GM21825 (cell line): ENCODE measurements around the gene ADGRB2.

Experiments used
- ATAC-seq: cut with Tn5 transposase; IDR thresholded peaks from one replicate; pipeline ENCODE4 v1.9.1; 2021; ENCODE audit warnings: mild to moderate bottlenecking, moderate library complexity; ENCODE audit not compliant: unreplicated experiment

The ADGRB2 gene, protein sequence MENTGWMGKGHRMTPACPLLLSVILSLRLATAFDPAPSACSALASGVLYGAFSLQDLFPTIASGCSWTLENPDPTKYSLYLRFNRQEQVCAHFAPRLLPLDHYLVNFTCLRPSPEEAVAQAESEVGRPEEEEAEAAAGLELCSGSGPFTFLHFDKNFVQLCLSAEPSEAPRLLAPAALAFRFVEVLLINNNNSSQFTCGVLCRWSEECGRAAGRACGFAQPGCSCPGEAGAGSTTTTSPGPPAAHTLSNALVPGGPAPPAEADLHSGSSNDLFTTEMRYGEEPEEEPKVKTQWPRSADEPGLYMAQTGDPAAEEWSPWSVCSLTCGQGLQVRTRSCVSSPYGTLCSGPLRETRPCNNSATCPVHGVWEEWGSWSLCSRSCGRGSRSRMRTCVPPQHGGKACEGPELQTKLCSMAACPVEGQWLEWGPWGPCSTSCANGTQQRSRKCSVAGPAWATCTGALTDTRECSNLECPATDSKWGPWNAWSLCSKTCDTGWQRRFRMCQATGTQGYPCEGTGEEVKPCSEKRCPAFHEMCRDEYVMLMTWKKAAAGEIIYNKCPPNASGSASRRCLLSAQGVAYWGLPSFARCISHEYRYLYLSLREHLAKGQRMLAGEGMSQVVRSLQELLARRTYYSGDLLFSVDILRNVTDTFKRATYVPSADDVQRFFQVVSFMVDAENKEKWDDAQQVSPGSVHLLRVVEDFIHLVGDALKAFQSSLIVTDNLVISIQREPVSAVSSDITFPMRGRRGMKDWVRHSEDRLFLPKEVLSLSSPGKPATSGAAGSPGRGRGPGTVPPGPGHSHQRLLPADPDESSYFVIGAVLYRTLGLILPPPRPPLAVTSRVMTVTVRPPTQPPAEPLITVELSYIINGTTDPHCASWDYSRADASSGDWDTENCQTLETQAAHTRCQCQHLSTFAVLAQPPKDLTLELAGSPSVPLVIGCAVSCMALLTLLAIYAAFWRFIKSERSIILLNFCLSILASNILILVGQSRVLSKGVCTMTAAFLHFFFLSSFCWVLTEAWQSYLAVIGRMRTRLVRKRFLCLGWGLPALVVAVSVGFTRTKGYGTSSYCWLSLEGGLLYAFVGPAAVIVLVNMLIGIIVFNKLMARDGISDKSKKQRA (N-terminal part only)

DNA sequence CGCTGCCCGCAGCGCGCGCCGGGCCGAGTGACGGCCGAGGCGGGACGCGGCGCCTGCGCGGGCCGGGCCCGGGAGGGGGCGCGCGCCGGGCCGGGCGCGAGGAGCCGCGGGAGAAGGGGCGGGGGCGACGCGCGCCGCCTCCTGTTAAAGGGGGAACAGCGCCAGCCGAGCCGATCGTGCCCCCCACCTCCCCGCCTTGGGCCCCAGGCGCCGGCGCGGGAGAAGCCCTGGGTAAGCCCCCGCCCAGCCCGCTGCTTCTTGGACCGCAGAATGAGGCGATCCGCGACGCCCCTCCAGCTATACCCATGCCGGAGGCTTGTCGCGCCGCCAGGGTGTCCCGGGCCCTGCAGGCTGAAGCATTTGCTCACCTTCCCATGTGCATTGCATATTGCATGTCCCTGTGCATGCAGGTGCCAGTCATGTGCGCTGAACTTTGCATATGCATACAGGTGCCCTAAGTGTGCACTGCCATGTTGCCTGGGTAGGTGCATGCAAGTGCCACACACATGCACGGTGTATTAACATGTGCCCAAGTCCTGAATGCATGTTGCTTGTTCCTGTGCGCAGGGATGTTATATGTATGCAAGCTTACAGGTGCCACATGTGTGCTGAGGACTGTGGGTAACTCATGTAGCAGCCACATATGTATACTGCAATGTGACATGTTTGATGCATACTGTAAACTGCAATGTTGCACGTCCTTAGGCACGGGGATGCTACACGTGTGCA, at the start of gene ADGRB2:
ADGRB2 (minus strand) TSS at position 29 of the 729 bp plus-strand sequence. CDS start 7,119 bp downstream, outside the sequence.
- no peak for ATAC-seq

DNA sequence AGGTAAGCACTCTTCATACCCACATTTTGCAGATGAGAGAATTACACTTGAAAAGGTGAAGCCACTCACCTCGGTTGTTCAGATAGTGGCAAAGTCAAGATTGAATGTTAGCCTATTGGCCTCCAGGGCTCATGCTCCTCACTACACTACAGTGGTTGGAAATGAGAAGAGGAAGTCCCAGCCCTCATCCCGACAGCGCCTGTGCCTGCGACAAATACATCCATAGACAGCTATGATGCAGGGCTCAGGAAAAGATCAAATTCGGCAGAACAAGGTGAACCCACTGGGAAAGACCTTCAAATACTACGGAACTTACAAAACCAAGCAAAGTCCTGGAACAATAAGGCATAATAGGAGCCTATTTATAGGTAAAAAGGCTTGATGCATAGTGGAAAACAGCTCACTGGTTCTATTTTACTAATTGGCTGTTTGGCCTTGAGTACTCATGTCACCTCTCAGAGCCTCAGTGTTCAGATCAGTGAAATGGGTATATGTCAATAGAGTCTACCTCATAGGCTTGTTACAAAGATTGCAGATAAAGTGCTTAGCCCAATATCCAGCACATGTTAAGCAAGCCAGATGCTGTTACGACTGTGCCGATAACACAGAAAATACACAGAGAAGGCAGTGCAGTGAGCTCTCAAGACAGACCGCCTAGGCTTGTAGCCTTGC, 48.2 kb upstream of the ADGRB2 start:
- no peak for ATAC-seq

DNA sequence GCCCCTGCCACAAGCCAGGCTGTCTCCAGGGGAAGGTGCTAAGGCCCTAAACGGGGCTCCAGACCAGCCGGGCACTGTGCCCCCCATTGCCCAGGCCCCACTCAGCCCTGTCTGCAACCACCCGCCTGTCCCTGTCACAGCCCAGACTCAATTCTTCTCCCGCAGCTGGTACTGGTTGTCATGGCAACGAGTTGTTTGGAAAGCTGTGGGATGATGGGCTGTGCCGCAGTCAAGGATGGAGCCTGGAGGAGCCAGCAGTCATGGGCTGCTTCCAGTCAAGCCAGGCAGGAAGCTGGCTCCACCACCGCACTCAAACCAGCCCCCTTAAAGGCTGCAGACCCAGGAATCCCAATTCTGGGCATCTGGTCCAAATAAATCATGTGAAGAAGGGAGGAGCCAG, 47.5 kb upstream of the ADGRB2 start:
- no peak for ATAC-seq

DNA sequence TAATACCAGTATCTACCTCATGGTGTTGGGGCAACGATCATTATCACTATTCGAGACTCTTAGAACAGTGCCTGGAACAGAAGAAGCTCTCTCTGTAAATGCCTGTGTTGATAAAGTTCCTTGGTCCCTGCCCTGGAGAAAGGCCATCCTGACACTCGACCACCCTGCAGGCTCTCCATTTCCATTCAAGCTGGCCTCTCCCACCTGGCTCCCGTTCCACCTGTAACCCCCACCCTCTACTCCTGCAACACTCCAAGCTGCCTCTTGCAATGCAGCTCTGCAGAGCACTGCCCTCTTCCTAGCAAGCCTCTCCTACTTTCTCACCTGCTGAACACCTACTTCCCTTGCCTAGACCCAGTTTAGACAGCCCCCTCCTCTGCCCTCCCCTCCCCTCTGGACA, 45.6 kb upstream of the ADGRB2 start:
- no peak for ATAC-seq

DNA sequence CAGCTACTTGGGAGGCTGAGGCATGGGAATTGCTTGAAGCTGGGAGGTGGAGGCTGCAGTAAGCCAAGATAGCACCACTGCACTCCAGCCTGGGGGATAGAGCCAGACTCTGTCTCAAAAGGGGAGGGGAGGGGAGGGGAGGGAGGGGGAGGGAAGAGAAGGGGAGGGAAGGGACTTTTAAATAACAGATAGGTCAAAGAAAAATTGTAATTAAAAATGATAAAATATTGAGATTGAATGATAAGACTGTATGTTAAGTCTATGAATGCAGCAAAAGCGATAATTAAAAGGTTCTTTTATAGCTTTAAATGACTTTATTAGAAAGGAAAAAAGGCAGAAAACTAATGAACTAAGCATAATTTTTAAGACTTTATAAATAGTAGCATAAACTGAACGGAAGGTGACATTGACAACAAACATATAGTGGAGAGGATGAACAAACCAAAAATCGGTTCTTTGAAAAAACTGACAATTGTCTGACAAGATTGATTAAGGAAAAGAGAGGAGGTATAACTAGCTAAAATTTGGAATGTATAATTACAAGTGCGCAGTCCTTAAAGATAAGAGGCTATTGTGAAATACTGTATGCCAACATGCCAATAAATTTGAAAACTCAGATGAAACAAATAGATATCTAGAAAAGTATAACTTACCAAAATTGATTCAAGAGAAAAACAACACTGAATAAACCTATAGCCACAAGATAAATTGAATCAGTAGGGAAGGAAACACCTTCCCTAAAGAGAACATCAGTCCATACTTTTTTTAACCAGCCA, 43.3 kb upstream of the ADGRB2 start:
- no peak for ATAC-seq

DNA sequence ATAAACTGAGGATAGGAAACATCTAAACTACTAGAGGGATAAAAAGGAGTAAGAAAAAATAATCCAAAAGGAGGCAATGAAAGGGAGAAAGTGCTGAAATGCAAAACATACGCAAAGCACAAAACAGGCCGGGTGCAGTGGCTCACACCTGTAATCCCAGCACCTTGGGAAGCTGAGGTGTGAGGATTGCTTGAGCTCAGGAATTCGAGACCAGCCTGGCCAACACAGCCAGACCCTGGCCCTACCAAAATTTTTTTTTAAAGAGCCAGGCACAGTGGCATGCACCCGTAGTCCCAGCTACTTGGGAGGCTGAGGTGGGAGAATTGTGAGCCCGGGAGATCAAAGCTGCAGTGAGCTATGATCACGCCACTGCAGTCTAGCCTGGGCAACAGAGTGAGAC, 41.2 kb upstream of the ADGRB2 start:
- ATAC-seq, result no peak

DNA sequence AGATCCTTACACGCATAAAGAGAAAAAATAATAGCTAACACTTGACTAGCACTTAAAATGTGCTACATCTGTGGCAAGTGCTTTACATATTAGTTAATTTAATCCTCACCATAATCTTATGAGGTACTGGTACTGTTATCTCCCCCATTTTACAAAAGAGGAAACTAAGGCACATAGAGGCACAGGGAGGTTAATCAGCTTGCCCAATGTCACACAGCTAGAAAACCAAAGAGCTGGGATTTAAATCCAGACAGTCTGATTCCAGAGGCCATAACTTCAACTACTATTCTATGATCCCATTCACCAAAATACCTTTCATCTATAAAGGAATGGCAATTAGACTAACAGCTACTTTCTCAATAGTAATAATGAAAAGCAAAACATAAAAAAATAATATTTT, 40.0 kb upstream of the ADGRB2 start:
- ATAC-seq, result no peak

DNA sequence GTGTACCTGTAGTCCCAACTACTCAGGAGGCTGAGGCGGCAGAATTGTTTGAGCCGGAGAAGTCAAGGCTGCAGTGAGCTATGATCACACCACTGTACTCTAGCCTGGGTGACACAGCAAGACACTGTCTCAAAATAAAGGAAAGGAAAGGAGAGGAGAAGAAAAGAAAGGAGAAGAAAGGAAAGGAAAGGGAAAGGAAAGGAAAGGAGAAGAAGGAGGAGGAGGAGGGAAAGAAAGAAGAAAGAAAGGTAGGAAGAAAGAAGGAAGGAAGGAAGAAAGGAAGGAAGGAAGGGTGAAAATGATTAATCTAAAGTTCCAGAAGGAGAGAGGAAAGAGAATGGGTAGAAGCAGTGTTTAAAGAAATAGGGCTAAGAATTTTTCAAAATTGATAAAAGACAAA, 39.5 kb upstream of the ADGRB2 start:
- no peak for ATAC-seq

DNA sequence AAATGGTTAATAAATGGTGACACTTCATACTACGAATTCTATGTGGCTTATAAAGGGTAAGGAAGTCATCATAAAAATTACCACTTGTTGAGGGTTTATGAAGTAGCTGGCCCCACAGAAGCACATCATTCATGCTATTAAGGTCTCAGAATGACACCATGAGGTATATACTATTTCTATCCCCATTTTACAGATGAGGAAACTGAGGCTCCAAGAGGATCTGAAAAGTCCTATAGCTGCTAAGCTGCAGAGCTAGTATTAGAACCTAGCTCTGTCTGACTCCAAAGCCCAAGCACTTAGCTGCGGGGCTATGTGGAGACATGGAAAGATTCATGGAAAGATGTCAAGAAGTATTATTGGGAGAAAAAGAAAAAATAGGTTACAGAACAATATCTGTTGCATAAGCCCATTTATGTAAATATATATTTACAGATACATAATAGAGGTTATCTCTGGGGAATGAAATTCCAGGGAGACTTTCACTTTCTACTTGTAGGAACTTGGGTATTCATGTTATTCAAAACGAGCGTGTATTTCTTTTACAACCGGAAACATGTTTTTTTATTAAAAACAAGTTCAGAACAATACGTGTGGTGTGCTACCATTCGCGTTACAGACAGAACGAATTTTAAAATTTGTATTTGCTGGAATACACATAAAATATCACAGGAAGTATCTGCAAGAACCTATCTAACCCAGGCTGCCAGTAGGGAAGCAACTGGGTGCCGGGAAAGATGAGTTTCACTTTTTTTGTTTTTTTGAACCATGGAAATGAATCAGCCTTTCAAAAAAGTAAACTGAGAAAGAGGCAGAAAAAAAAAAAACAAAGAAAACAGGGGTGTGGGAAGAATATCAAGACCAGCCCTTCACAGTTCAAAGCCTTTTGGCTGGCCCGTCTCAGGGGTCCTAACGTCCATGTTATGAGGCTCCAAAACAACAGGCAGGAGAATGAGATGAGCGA, 38.3 kb upstream of the ADGRB2 start:
- no peak for ATAC-seq

DNA sequence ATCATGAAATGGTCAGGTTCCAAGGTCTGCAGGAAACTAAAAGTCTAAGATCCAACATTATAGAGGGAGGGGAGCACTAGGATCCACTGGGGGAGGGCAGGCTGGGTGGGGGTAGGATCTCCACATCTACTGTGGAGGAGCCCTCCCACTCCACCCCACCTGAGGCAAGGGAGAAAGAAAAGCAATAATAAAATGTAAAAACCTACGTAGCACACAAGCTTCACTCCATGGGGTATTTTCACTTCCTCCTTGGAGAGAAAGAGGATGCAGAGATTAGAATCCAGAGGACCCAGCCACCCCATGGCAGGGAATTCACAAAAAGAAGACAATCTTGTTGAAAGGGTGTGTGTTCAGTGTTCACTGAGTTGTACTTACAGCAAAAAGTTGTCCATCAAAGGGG, 37.3 kb upstream of the ADGRB2 start:
- ATAC-seq, result no peak

DNA sequence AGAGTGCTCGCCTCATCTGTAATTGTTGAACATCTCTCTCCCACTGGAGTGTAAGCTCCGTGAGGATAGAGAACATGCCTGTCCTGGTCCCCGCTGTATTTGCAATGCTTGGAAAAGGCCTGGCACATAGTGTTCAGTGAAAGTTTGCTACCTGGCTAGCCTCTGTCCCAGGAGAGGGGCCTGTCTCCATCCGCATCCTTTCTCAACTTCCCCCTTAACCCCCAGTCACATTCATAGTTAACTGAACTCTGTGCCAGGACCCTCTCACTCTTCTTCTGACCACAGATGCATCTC, 36.5 kb upstream of the ADGRB2 start:
- no peak for ATAC-seq

DNA sequence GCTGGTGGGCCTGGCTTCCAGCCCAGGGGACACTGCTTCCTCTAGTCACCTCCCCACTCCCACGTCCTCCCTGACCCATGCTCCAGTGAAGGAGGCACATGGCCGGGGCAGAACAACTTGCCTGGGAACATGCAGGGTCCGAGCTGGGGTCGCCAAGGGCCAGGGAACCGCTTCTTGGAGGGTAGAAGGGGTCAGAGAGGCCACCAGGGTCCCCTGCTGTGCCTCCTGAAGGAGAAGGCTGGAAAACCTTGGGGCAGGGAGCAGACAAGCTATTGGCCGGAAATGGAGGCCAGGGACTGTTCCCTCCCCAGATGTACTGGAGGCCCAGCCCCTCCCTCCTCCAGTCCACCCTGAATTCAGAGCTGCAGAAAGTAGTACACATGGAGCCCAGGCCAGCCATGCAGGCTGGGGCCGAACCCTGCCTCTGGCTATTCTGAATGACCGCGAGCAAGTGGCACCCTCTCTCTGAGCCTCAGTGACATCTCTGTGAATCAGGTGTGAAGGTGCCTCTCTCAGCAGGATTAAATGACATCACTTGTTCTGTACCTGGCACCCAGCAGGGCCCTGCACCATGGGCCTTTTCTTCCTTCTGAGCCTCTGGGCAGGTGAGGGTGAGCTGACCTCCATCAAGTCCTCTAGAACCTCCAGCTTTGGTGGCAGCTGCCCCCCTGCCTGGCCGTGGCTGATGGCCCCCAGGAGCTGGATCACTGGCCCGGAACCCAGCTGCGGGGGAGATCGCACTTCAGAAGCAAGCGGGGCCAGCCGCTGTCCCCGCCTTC, 35.9 kb upstream of the ADGRB2 start:
- no peak for ATAC-seq

DNA sequence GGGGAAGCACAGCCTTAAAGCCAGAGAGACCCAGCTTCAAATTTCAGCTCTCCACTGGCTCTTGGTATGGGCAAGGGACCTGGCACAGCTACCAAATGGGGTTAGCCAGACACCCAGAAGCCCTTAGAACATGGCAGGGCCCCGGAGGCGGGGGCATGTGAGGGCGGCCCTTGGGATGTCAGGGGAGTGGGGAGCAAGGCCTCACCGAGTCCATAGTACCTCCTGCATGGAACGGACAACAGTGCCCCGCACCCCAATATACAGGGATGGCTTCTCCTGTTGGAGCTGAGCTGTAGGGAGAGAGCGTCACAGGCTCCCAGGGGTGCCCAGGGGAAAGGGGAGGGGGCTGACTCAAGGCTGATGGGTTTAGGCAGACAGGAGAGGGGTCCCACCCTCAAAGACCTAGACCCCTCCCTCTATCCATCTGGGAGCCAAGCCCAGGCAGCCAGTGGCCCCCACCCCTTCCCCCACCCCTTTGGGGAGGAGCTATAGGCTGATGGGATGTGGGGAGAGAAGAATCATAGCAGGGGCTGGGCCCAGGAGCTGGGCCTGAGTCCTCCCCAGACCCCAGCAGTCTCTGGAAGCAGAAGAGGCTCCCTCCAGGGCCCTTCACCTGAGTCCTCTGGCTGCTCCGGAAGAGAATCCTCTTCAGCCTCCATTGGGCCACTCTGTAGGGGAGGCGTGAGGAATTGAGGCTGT, 35.2 kb upstream of the ADGRB2 start:
- no peak for ATAC-seq

DNA sequence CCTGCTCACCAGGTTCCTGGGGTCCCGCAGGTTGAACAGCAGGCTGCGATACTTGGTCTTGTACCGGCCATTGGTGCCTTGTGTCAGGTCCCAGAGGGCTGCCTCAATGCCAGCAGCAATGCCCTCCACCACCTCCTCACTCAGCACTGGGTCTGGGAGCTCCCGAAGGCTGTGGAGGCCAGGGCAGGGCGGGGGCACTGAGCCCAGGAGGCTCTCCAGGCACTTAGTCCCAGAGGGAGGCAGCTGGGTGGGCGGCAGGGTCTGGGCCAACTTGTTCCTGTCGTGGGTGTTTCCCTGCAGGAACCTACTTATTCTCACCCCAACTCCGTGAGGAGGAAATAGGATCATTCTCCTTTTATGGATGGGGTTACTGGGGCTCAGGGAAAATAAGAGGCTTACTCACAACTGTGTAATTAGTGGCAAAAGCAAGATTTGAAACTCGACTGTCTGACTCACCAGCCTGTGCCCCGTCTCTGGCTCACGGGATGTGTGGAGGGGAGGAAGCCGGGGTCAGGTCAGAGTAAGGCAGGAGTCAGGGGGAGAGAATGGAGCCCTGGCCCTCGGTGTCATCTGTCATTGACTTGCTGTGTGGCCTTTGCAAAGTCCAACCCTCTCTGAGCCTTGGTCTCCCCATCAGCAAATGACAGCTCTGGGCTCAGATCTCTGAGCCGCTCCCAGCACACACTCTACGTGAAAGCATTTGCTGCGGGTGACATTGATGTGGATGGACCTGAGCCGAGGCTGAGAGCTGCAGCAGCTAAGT, 34.5 kb upstream of the ADGRB2 start:
- no peak for ATAC-seq

DNA sequence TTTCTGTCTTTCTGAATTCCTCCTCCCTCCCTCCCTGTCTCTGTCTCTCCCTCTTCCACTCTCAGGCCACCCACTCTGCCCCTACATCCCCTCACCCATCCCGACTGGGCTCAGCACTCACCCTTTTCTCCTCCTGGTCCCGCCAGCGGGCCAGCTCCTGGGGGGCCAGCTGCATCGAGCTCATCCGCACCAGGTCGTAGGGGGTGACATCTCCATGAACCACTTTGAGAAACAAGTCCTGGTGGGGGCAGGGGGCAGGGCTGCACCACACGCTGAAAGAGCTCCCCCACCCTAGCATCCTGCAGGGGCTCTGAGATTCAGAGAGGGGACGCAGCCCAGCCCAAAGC, 33.9 kb upstream of the ADGRB2 start:
- ATAC-seq, result no peak

DNA sequence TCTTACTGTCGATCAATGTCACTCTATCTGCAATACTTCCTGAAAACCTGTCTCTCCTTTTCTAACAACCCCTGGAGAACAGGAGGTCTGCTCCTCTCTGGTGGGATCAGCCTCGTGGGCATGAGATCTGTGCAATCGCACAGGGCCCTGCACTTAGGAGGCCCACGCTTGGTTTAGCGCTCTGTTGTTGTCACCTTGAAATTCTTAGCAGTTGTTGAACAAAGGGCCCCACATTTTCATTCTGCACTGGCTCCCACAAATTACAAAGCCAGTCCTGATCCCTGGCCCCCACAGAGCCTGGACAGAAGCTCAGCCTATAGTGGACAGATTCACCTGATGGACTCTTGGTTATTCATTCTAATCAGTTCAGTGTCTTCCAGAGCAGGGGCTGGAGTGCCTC, 33.1 kb upstream of the ADGRB2 start:
- no peak for ATAC-seq

DNA sequence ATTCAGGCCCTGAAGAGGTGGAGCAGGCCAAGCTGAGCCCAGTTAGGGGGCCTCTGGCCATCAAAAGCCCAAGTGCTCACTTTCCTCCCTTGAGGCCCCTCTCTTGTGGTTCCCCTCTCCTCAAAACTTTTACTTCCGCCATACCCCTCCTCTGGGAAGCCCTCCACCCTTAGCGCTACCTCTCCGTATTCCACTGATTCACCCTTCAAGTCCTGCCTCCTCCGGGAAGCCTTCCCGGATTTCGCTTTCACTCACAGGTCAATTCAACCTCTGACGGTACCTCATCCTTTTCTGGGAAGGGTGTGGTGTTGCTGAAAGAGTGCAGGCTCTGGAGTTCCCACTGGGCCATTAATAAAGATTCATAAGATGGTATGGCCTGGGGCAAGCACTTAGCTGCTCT, 32.6 kb upstream of the ADGRB2 start:
- no peak for ATAC-seq
